Measurements from ENCODE around the gene ZNF423.

The ZNF423 gene

GRCh38 chr16:49471038-49471727 is 384.7 kb downstream of the ZNF423 start:
- DNase-seq (ENCODE audit: low spot score): no peak

GRCh38 chr16:49470513-49470991 is 385.4 kb downstream of the ZNF423 start:
- DNase-seq (ENCODE audit: low spot score): no peak

GRCh38 chr16:49469930-49470451 is 385.9 kb downstream of the ZNF423 start:
- DNase-seq (ENCODE audit: low spot score): no peak

- no peak for DNase-seq (ENCODE audit: low spot score)
Observed at GRCh38 chr16:49469311-49469670, 386.6 kb downstream of the ZNF423 start.

GRCh38 chr16:49468611-49469310 is 387.2 kb downstream of the ZNF423 start:
- no peak for DNase-seq (ENCODE audit: low spot score)

- DNase-seq (ENCODE audit: low spot score): no peak
Observed at GRCh38 chr16:49467540-49468372, 388.2 kb downstream of the ZNF423 start.

- no peak for DNase-seq (ENCODE audit: low spot score)
Observed at GRCh38 chr16:49466881-49467280, 389.0 kb downstream of the ZNF423 start.

- DNase-seq (ENCODE audit: low spot score): no peak
Observed at GRCh38 chr16:49466529-49466831, 389.4 kb downstream of the ZNF423 start.

GRCh38 chr16:49465661-49466528 is 390.0 kb downstream of the ZNF423 start:
- DNase-seq (ENCODE audit: low spot score): no peak

- peak; percentile 30 for DNase-seq (ENCODE audit: low spot score)
Observed at GRCh38 chr16:49464877-49465504, 390.9 kb downstream of the ZNF423 start.

GRCh38 chr16:49464093-49464492 is 391.8 kb downstream of the ZNF423 start:
- DNase-seq (ENCODE audit: low spot score): no peak

- DNase-seq (ENCODE audit: low spot score): no peak
Observed at GRCh38 chr16:49463529-49463928, 392.4 kb downstream of the ZNF423 start.

- no peak for DNase-seq (ENCODE audit: low spot score)
Observed at GRCh38 chr16:49462989-49463371, 392.9 kb downstream of the ZNF423 start.

- DNase-seq (ENCODE audit: low spot score): no peak
Observed at GRCh38 chr16:49462362-49462988, 393.4 kb downstream of the ZNF423 start.

GRCh38 chr16:49461517-49461951 is 394.4 kb downstream of the ZNF423 start:
- DNase-seq (ENCODE audit: low spot score): no peak

- DNase-seq (ENCODE audit: low spot score): no peak
Observed at GRCh38 chr16:49460786-49461470, 395.0 kb downstream of the ZNF423 start.

- no peak for DNase-seq (ENCODE audit: low spot score)
Observed at GRCh38 chr16:49459953-49460735, 395.8 kb downstream of the ZNF423 start.

- DNase-seq (ENCODE audit: low spot score): no peak
Observed at GRCh38 chr16:49458656-49459445, 397.1 kb downstream of the ZNF423 start.

Data from HuH-7 (cell line).